H1 (cell line): ENCODE measurements around the gene BCAS3. TPM values are rescaled to one million over a fixed set of nuclear protein-coding genes. Genes with fewer than 3 reads are reported as not detected.

Experiments used
- CTCF ChIA-PET: fragments of 300-600 bp; sonication (Branson Sonifier 250); formaldehyde crosslinking; loops from one replicate; lab custom pipeline; 2021; ENCODE audit not compliant: partially characterized antibody; lab: Charles Lee
- POLR2A ChIA-PET: fragments of 300-600 bp; sonication (Branson Sonifier 250); formaldehyde crosslinking; loops from one replicate; lab custom pipeline; 2021; ENCODE audit warnings: inconsistent platforms; ENCODE audit not compliant: partially characterized antibody; lab: Charles Lee
- DNase-seq, 2 experiments: peaks; one replicate each; pipeline versions ENCODE4 v3.0.0 to v3.0.0-alpha.2; 2010 to 2022; ENCODE audit warnings: low spot score in 2 of 2, low read depth in 1 of 2, mixed read lengths in 1 of 2
- FAIRE-seq: peaks from 2 replicates; lab custom pipeline; 2011; peaks lifted over from hg19 to GRCh38; lab: Jason Lieb, UNC
- H2AFZ ChIP-seq: 2 replicates; pipeline ENCODE4 v1.8.1; 2012; ENCODE audit warnings: low read length, inconsistent platforms
- H2AK5ac ChIP-seq: 2 replicates; pipeline ENCODE4 v1.6.1; 2013; ENCODE audit warnings: low read depth, low read length
- H2BK120ac ChIP-seq: replicated peaks from 2 replicates; pipeline ENCODE3; 2013; ENCODE audit warnings: low read depth, low read length, inconsistent platforms
- H2BK12ac ChIP-seq: 2 replicates; pipeline ENCODE4 v1.6.1; 2013; ENCODE audit warnings: low read depth, low read length
- H2BK15ac ChIP-seq: 2 replicates; pipeline ENCODE4 v1.6.1; 2013; ENCODE audit warnings: low read length
- H2BK20ac ChIP-seq: 2 replicates; pipeline ENCODE4 v1.6.1; 2013; ENCODE audit warnings: low read length
- H2BK5ac ChIP-seq: 2 replicates; pipeline ENCODE4 v1.6.1; 2013; ENCODE audit warnings: low read depth, low read length
- H3K14ac ChIP-seq: 2 replicates; pipeline ENCODE4 v1.6.1; 2013; ENCODE audit warnings: inconsistent platforms; ENCODE audit not compliant: insufficient read length
- H3K18ac ChIP-seq: 2 replicates; pipeline ENCODE4 v1.6.1; 2013; ENCODE audit warnings: low read length; ENCODE audit errors: extremely low read depth
- H3K23ac ChIP-seq: 2 replicates; pipeline ENCODE4 v1.6.1; 2013; ENCODE audit warnings: inconsistent platforms; ENCODE audit not compliant: insufficient read length
- H3K23me2 ChIP-seq: 2 replicates; pipeline ENCODE4 v1.6.1; 2013; ENCODE audit warnings: low read depth, low read length
- H3K27ac ChIP-seq: 2 replicates; pipeline ENCODE4 v1.6.1; 2011; ENCODE audit warnings: low read depth, low read length, inconsistent platforms
- H3K27me3 ChIP-seq, 4 experiments: replicated peaks in 1 of 4; 1 replicate in 1 of 4; 2 replicates in 3 of 4; pipeline versions ENCODE4 v1.6.1 to v1.8.1; 2011 to 2013; ENCODE audit warnings: low read length in 3 of 4, mild to moderate bottlenecking in 3 of 4, inconsistent platforms in 2 of 4, mixed read lengths in 2 of 4, moderate library complexity in 1 of 4; ENCODE audit not compliant: control insufficient read depth in 3 of 4, insufficient read depth in 3 of 4; ENCODE audit errors: extremely low read depth in 1 of 4
- H3K36me3 ChIP-seq, 4 experiments: 2 replicates each; pipeline versions ENCODE4 v1.6.1 to v1.8.1; 2011 to 2013; ENCODE audit warnings: mild to moderate bottlenecking in 4 of 4, low read length in 3 of 4, moderate library complexity in 2 of 4, control low read depth in 1 of 4, inconsistent platforms in 1 of 4; ENCODE audit not compliant: insufficient read depth in 4 of 4, control insufficient read depth in 2 of 4
- H3K4ac ChIP-seq: replicated peaks from 2 replicates; pipeline ENCODE3; 2013; ENCODE audit warnings: low read length, low read depth, mixed read lengths, inconsistent platforms; ENCODE audit not compliant: insufficient read length
- H3K4me1 ChIP-seq, 4 experiments: replicated peaks in 1 of 4; 1 replicate in 1 of 4; 2 replicates in 3 of 4; pipeline versions ENCODE4 v1.6.1 to v1.8.1; 2011 to 2013; ENCODE audit warnings: low read length in 3 of 4, inconsistent platforms in 2 of 4, mixed read lengths in 1 of 4; ENCODE audit not compliant: insufficient read depth in 4 of 4, control insufficient read depth in 3 of 4
- H3K4me2 ChIP-seq, 2 experiments: 2 replicates each; pipeline versions ENCODE4 v1.6.1 to v1.8.1; 2011 to 2013; ENCODE audit warnings: low read depth in 2 of 2, low read length in 2 of 2, control low read depth in 1 of 2, inconsistent platforms in 1 of 2, mild to moderate bottlenecking in 1 of 2; ENCODE audit not compliant: insufficient read depth in 1 of 2
- H3K4me3 ChIP-seq, 4 experiments: fragments of 200-600, 300-600 bp in 1 of 4; sonication (generic), shearing (Covaris generic), sonication (Bioruptor Twin) in 1 of 4; 2 replicates each; pipeline versions ENCODE4 v1.5.1 to v1.8.1; 2011 to 2016; ENCODE audit warnings: low read length in 4 of 4, low read depth in 3 of 4, control low read depth in 2 of 4, inconsistent platforms in 2 of 4, mild to moderate bottlenecking in 2 of 4, mixed read lengths in 1 of 4, moderate library complexity in 1 of 4; ENCODE audit not compliant: insufficient read depth in 2 of 4; ENCODE audit errors: extremely low read depth in 1 of 4
- H3K56ac ChIP-seq: replicated peaks from 2 replicates; pipeline ENCODE3; 2013; ENCODE audit warnings: low read depth, mild to moderate bottlenecking, mixed read lengths, low read length, inconsistent platforms; ENCODE audit not compliant: insufficient read length
- H3K79me1 ChIP-seq: 2 replicates; pipeline ENCODE4 v1.6.1; 2013; ENCODE audit warnings: low read depth, low read length, control low read depth
- H3K79me2 ChIP-seq, 2 experiments: 2 replicates each; pipeline versions ENCODE4 v1.6.1 to v1.8.1; 2012 to 2013; ENCODE audit warnings: low read length in 2 of 2, mild to moderate bottlenecking in 2 of 2, inconsistent platforms in 1 of 2; ENCODE audit not compliant: insufficient read depth in 2 of 2, control insufficient read depth in 1 of 2
- H3K9ac ChIP-seq, 4 experiments: replicated peaks in 1 of 4; 1 replicate in 1 of 4; 2 replicates in 3 of 4; pipeline versions ENCODE4 v1.6.1 to v1.8.1; 2011 to 2013; ENCODE audit warnings: low read depth in 3 of 4, low read length in 3 of 4, control low read depth in 2 of 4, mild to moderate bottlenecking in 2 of 4, moderate library complexity in 2 of 4, inconsistent platforms in 1 of 4; ENCODE audit errors: extremely low read depth in 1 of 4
- H3K9me3 ChIP-seq, 2 experiments: 2 replicates each; pipeline versions ENCODE4 v1.6.1 to v1.8.1; 2012 to 2013; ENCODE audit warnings: mild to moderate bottlenecking in 2 of 2, moderate library complexity in 2 of 2, control low read depth in 1 of 2, inconsistent platforms in 1 of 2, low read depth in 1 of 2, low read length in 1 of 2, mixed read lengths in 1 of 2; ENCODE audit not compliant: insufficient read depth in 2 of 2
- H4K20me1 ChIP-seq, 2 experiments: replicated peaks in 1 of 2; 2 replicates each; pipeline versions ENCODE3 to v1.8.1; 2011 to 2013; ENCODE audit warnings: inconsistent platforms in 2 of 2, low read length in 2 of 2, mild to moderate bottlenecking in 1 of 2; ENCODE audit not compliant: insufficient read depth in 2 of 2, control insufficient read depth in 1 of 2
- H4K5ac ChIP-seq: 2 replicates; pipeline ENCODE4 v1.6.1; 2013; ENCODE audit warnings: low read length, low read depth, mixed read lengths, inconsistent platforms; ENCODE audit not compliant: insufficient read length
- H4K8ac ChIP-seq: 2 replicates; pipeline ENCODE4 v1.8.0; 2013; ENCODE audit warnings: mild to moderate bottlenecking, moderate library complexity, low read length, inconsistent platforms; ENCODE audit not compliant: insufficient read depth; ENCODE audit errors: extremely low read depth
- H4K91ac ChIP-seq: replicated peaks from 2 replicates; pipeline ENCODE3; 2013; ENCODE audit warnings: low read length, mixed read lengths, inconsistent platforms; ENCODE audit not compliant: insufficient read length
- CBX5 ChIP-seq: fragments of 300-800, 300-1000 bp; sonication (generic); IDR thresholded peaks from 2 replicates; pipeline ENCODE4 v1.7.1; 2016; ENCODE audit warnings: antibody characterized with exemption, low read length, low read depth
- CBX8 ChIP-seq: fragments of 300-800, 300-1000 bp; sonication (generic); IDR thresholded peaks from 2 replicates; pipeline ENCODE4 v1.7.1; 2016; ENCODE audit warnings: low read depth, low read length, borderline replicate concordance
- CHD2 ChIP-seq: IDR thresholded peaks from 2 replicates; pipeline ENCODE4 v1.6.1; 2012; ENCODE audit warnings: low read length, improper control_type of control experiment
- EGR1 ChIP-seq: IDR thresholded peaks from 2 replicates; pipeline ENCODE4 v1.6.1; 2011; ENCODE audit warnings: low read depth, low read length, borderline replicate concordance
- EZH2 ChIP-seq: fragments of 200-600 bp; sonication (generic); IDR thresholded peaks from 2 replicates; pipeline ENCODE4 v1.7.1; 2012; ENCODE audit warnings: low read depth, mild to moderate bottlenecking, moderate library complexity, low read length, inconsistent platforms; ENCODE audit not compliant: severe bottlenecking
- GABPA ChIP-seq: IDR thresholded peaks from 2 replicates; pipeline ENCODE4 v1.6.1; 2011; ENCODE audit warnings: mild to moderate bottlenecking, low read length, moderate library complexity, borderline replicate concordance; ENCODE audit not compliant: insufficient read depth
- JUND ChIP-seq: IDR thresholded peaks from 2 replicates; pipeline ENCODE4 v1.6.1; 2011; ENCODE audit warnings: mild to moderate bottlenecking, improper control_type of control experiment, low read length
- KDM4A ChIP-seq: IDR thresholded peaks from one replicate; pipeline ENCODE4 v1.7.1; 2012; ENCODE audit warnings: low read depth, mild to moderate bottlenecking, moderate library complexity, low read length, inconsistent platforms; ENCODE audit not compliant: severe bottlenecking
- MAFK ChIP-seq: IDR thresholded peaks from 2 replicates; pipeline ENCODE4 v1.6.1; 2012; ENCODE audit warnings: low read depth, mild to moderate bottlenecking, improper control_type of control experiment, low read length
- SAP30 ChIP-seq: fragments of 300-600 bp; sonication (generic); IDR thresholded peaks from 2 replicates; pipeline ENCODE4 v1.7.1; 2012; ENCODE audit warnings: low read length, moderate library complexity, mild to moderate bottlenecking, inconsistent platforms; ENCODE audit not compliant: insufficient read depth, insufficient replicate concordance
- SIRT6 ChIP-seq: IDR thresholded peaks from one replicate; pipeline ENCODE4 v1.7.1; 2012; ENCODE audit warnings: low read length, inconsistent platforms
- SIX5 ChIP-seq: IDR thresholded peaks from 2 replicates; pipeline ENCODE4 v1.6.1; 2011; ENCODE audit warnings: mild to moderate bottlenecking, low read depth, low read length
- SP2 ChIP-seq: IDR thresholded peaks from 2 replicates; pipeline ENCODE4 v1.6.1; 2012; ENCODE audit warnings: mild to moderate bottlenecking, low read length, inconsistent platforms
- SUZ12 ChIP-seq: fragments of 200-600 bp; sonication (generic); IDR thresholded peaks from 2 replicates; pipeline ENCODE4 v1.6.1; 2012; ENCODE audit warnings: mild to moderate bottlenecking, inconsistent platforms, low read length, moderate library complexity, mixed read lengths
- TAF7 ChIP-seq: optimal IDR thresholded peaks from 2 replicates; pipeline ENCODE3; 2011; ENCODE audit warnings: low read depth, mild to moderate bottlenecking, inconsistent platforms, low read length, moderate library complexity, borderline replicate concordance
- WGBS, 2 experiments: shearing (Covaris generic) in 1 of 2; methylation state at CpG; one replicate each; pipeline versions ENCODE4 v1.1.6 to v1.1.7; 2013 to 2015; ENCODE audit warnings: low lambda C conversion rate in 2 of 2, mixed read lengths in 2 of 2, inconsistent platforms in 1 of 2, low coverage in 1 of 2, missing lambda C conversion rate in 1 of 2; ENCODE audit not compliant: insufficient replicate concordance in 2 of 2, insufficient coverage in 1 of 2, insufficient read length in 1 of 2; ENCODE audit errors: extremely low coverage in 1 of 2, missing lambda C conversion rate in 1 of 2; 5-methylcytosine and 5-hydroxymethylcytosine counted together
- polyA plus RNA-seq, 7 experiments: library from polyadenylated mRNA; depleted of rRNA in 3 of 7; stranded (reverse) in 5 of 7; unstranded in 2 of 7; fragments of >200 nt in 5 of 7; fragments of 200-250 nt in 2 of 7; gene quantifications; 1 replicate in 5 of 7; 2 replicates in 1 of 7; 4 replicates in 1 of 7; pipeline versions ENCODE4 v1.2.1 to v1.2.3, GENCODE V29; 2011 to 2013; ENCODE audit warnings: missing spikeins in 2 of 7, mixed read lengths in 2 of 7
- total RNA-seq: library from RNA; stranded (reverse); fragmentation: NEBNext Ultra II Directional; extraction: Animal tissue kit (Norgen Biotek cat#: 25700); gene quantifications from 2 replicates; pipeline ENCODE4 v1.2.1, GENCODE V29; 2021

Gene BCAS3
- total and polyA plus RNA-seq, 2 of the 8 experiments (the other 6 are each of a cell fraction or from before 2014, with no cell fraction given) = 9.9 to 13.3 TPM

DNA sequence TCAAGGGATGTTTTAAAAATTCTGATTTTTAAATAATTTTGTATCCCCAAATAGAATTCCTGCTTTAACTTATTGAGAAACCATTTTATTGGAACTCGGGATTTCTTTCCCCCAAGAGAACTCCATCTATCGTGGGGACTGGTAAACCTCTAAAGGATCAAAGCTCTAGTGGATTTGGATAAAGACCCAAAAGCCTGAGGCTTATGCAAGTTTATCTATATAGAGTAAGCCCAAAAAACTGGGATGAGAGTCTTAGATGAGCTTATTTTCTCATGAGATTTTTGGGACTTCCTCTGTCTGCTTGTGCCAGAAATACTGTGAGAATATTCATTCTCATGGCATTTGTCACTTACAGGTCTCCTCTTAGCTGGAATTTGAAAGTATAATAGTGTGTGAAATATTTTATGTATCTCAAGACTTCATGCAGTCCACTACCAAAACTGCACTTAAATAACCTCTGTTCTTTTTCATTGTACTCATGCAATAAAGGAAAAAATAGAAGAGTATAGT, 333.1 kb downstream of the BCAS3 start:
- Histone ChIP-seq H4K5ac (no peak overlapping the region), H3K4ac (no peak overlapping the region), H2BK15ac (no peak overlapping the region), H3K79me1 (no peaks in the 10 kb centered on the region), H2BK12ac (no peak overlapping the region), H3K23me2 (no peaks in the 10 kb centered on the region), H4K91ac (no peak overlapping the region), H2AFZ (no peak overlapping the region), H3K4me3 (no peak overlapping the region), H3K9ac (no peak overlapping the region), H4K20me1 (no peaks in the 10 kb centered on the region), H3K18ac (no peak overlapping the region), H2AK5ac (no peak overlapping the region), H2BK120ac (no peak overlapping the region), H3K56ac (no peak overlapping the region), H3K27me3 (no peaks in the 10 kb centered on the region), H2BK5ac (no peak overlapping the region), H3K27ac (no peak overlapping the region), H4K8ac (no peak overlapping the region), H3K14ac (no peak overlapping the region), H2BK20ac (no peak overlapping the region), H3K79me2 (no peaks in the 10 kb centered on the region), H3K36me3 (no peaks in the 10 kb centered on the region), H3K9me3 (no peaks in the 10 kb centered on the region), H3K23ac (no peak overlapping the region), H3K4me1 (peaks cover 0 to 3% (median 0%) of the 10 kb centered on the region in 4 experiments; a peak in 1 of 7 replicates), H3K4me2 (no peak overlapping the region)
- ChIA-PET CTCF (interaction anchor here (1.0 kb wide), 1 partner anchor 27 kb away, joined by 3 read pairs; no protein-coding TSS in a partner anchor), POLR2A (no interaction called here)
- FAIRE-seq (no peak), DNase-seq (no peak)
- WGBS, 2 experiments = 88% methylated on average over 2 of the region's 2 CpGs; no CpG with 5 or more reads in 1 of the 2 experiments
- no peak for TF ChIP-seq KDM4A
- TF ChIP-seq CBX8 = no peak
- TF ChIP-seq SIRT6 = no peak
- TF ChIP-seq TAF7 = no peak
- no peak for TF ChIP-seq EGR1
- no peak for TF ChIP-seq JUND
- TF ChIP-seq SUZ12 = no peak
- no peak for TF ChIP-seq GABPA
- no peak for TF ChIP-seq SIX5
- TF ChIP-seq CHD2 = no peak
- no peak for TF ChIP-seq CBX5
- TF ChIP-seq EZH2 = no peak
- TF ChIP-seq SAP30 = no peak
- no peak for TF ChIP-seq SP2
- no peak for TF ChIP-seq MAFK
